Lower leg skin (tissue), 4 donors: ENCODE results near the gene KIRREL3. TPM values are rescaled to one million over a fixed set of nuclear protein-coding genes. Genes with fewer than 3 reads are reported as not detected.

Source experiments
- DNase-seq, 2 donors: peaks; one replicate each; pipeline ENCODE4 v3.0.0-alpha.2; 2019; ENCODE audit warnings: low spot score in 2 of 2
- H3K4me3 ChIP-seq: fragments of 200-600 bp; sonication (generic); 2 replicates; pipeline ENCODE4 v1.5.1; 2017; ENCODE audit warnings: mild to moderate bottlenecking, low read depth; ENCODE audit not compliant: poor library complexity, severe bottlenecking
- POLR2A ChIP-seq, 2 donors: fragments of 450-650 bp; IDR thresholded peaks; one replicate each; pipeline ENCODE4 v1.6.1; 2016 to 2017; ENCODE audit warnings: antibody characterized with exemption in 2 of 2, mild to moderate bottlenecking in 1 of 2, moderate library complexity in 1 of 2
- WGBS, 2 donors: methylation state at CpG; one replicate each; pipeline ENCODE4 v1.1.5; 2018; 5-methylcytosine and 5-hydroxymethylcytosine counted together
- intact Hi-C: fragments of 100-400 bp; cut with DNase I; formaldehyde crosslinking; loops from one replicate; pipeline ENCODE4 v1.15.0; 2023; ENCODE audit warnings: low total_unique reads
- total RNA-seq, 4 donors: library from RNA; depleted of rRNA; stranded (reverse); fragments of >200 nt; gene quantifications; one replicate each; pipeline ENCODE4 v1.1.0, GENCODE V29; 2016
- TF ChIP-seq, protein P1 (sequence below), 3 donors: fragments of 450-650 bp; IDR thresholded peaks; one replicate each; pipeline ENCODE4 v1.5.1; 2016; ENCODE audit warnings: antibody characterized with exemption in 3 of 3, mild to moderate bottlenecking in 3 of 3, moderate library complexity in 2 of 3

The KIRREL3 gene
- total RNA-seq, 4 donors from 2014 or later, result 0.13 TPM; not detected in 3

DNA sequence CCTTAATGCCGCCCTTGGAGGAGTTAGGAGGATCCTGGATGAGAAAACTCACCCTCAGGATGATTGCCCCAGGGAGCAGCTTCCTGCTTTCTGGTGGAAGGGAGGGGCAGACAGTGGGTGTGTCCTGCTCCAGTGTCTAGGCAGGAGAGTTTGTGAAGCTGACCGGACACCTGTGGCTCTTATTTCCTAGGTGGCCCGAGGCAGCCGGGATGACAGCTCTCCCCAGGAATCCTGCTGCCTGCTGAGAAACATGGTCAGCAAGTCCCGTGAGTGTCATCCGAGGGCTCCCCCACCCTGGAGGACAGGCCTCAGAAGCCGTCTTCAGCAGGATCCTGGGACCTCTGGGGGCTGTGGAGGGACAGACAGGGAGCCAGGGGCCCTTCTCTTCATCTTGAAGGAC is 594.7 kb downstream of the KIRREL3 start:
- TF ChIP-seq POLR2A (IDR thresholded peaks at IDR 0.05), result no peak
- TF ChIP-seq, protein P1, sequence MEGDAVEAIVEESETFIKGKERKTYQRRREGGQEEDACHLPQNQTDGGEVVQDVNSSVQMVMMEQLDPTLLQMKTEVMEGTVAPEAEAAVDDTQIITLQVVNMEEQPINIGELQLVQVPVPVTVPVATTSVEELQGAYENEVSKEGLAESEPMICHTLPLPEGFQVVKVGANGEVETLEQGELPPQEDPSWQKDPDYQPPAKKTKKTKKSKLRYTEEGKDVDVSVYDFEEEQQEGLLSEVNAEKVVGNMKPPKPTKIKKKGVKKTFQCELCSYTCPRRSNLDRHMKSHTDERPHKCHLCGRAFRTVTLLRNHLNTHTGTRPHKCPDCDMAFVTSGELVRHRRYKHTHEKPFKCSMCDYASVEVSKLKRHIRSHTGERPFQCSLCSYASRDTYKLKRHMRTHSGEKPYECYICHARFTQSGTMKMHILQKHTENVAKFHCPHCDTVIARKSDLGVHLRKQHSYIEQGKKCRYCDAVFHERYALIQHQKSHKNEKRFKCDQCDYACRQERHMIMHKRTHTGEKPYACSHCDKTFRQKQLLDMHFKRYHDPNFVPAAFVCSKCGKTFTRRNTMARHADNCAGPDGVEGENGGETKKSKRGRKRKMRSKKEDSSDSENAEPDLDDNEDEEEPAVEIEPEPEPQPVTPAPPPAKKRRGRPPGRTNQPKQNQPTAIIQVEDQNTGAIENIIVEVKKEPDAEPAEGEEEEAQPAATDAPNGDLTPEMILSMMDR (IDR thresholded peaks at IDR 0.05), result no peak
- DNase-seq, result no peak
- H3K4me3 ChIP-seq, result no peak overlapping the region
- 85 to 91% methylated on average over 3 to 4 of the region's 7 CpGs for WGBS, 2 donors
- intact Hi-C loops, result no loop called here

DNA sequence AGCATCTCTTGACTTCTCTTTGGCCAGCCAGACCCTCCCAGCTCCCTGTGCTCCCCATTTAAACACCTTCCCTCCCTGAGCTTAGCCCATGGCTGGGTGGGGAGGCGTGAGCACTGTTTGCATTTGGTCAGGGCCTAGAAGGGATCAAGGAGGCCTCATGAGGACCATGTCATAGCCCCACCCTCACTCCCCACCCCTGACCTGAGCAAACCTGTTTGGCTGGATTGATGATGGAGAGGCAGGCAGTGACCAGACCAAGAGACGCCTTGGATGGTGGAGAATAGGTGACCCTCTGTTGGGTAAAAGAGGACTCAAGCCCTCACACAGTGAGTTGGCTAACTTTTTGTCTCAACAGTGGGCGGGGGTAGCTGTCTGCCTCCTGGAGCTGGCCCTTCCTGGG is 595.2 kb downstream of the KIRREL3 start:
- TF ChIP-seq, protein P1 (IDR thresholded peaks at IDR 0.05), result no peak
- TF ChIP-seq POLR2A (IDR thresholded peaks at IDR 0.05), result no peak
- intact Hi-C loops, result no loop called here
- H3K4me3 ChIP-seq, result no peak overlapping the region
- WGBS, 2 donors, result 79 to 92% methylated on average over 3 of the region's 3 CpGs
- no peak for DNase-seq

DNA sequence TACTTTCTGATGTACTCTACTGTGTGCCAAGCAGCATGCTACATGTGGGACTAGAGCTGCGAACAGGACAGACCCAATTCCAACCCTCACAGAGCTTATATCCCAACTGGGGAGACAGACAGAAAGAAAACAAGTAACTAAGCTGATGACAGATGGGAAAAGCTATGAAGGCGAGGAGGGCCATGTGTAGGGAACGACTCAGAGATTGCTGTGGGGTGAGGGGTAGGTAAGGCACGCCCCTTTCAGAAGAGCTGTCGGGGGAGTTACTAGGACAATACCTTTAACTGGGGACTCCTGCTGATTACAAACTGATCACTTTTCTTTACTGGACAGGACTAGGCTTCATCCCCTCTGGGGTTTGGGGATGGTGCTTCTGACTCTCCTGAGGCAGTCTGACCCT is 596.2 kb downstream of the KIRREL3 start:
- no peak for DNase-seq
- no peak for TF ChIP-seq POLR2A (IDR thresholded peaks at IDR 0.05)
- TF ChIP-seq, protein P1 (IDR thresholded peaks at IDR 0.05), result no peak
- no peak overlapping the region for H3K4me3 ChIP-seq
- intact Hi-C loops, result loop anchor here (5.0 kb wide), 1 partner anchor 1327 kb away; no protein-coding TSS in a partner anchor
- 89 to 94% methylated on average over 5 of the region's 5 CpGs for WGBS, 2 donors

DNA sequence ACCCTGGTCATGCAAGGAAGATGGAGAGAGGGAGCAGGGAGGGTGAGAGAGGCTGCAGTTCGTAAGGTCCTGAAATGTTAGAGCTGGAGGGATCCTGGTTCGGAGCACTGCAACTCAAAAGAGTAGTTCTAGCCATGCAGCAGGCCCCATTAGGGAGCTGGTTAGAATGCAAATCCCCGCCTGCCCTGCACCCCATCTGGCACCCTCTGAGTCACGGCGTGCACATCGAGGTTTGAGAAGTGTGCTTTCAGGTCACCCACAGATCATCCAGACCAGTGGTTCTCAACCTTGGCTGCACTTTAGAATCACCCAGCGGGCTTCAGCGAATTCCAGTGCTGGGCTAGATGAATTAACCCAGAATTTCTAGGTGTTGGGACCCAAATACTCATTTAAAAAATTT is 596.9 kb downstream of the KIRREL3 start:
- no peak for DNase-seq
- no peak overlapping the region for H3K4me3 ChIP-seq
- no peak for TF ChIP-seq POLR2A (IDR thresholded peaks at IDR 0.05)
- TF ChIP-seq, protein P1 (IDR thresholded peaks at IDR 0.05), result no peak
- WGBS, 2 donors, result 80 to 84% methylated on average over 8 of the region's 8 CpGs
- intact Hi-C loops, result loop anchor here (5.0 kb wide), 1 partner anchor 1326 kb away; no protein-coding TSS in a partner anchor

DNA sequence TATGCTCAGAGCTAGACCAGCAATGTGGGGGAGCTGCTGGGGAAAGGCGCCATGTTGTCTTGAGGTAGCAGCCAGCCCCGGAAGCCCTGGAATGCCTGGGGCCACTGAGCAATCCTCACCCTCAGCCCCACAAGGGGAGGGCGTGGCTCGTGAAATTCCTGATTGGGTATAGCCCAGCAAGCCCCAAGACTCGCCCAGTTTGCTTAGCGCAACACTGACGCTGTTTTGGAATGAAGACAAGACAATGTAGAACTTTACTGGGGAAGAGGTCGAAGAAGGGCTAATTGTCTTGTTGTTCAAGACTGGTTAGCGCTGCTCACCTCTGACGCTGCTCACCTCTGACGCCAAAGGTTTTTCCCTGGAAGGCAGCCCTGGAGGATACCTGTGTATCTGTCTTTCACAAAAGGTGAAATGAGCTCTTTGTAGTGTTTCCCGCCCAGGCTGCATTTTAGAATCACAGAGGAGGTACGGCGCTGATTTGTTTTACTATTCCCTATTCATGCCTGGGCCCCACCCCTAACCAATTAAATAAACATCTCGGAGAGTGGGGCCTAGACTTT is 597.5 kb downstream of the KIRREL3 start:
- whole genome bisulfite sequencing, 2 donors, result 38 to 59% methylated on average over 15 of the region's 15 CpGs

More for the DNA sequence above, 597.5 kb downstream of the KIRREL3 start:
- TF ChIP-seq POLR2A (IDR thresholded peaks at IDR 0.05), result no peak
- TF ChIP-seq, protein P1 (IDR thresholded peaks at IDR 0.05), result no peak
- DNase-seq, result no peak
- intact Hi-C loops, result loop anchor here (5.0 kb wide), 1 partner anchor 1326 kb away; no protein-coding TSS in a partner anchor
- no peak overlapping the region for H3K4me3 ChIP-seq
